SK-MEL-5 (cell line): Measurements from ENCODE around the gene FARP1. TPM values are rescaled to one million over a fixed set of nuclear protein-coding genes. Genes with fewer than 3 reads are reported as not detected.

Experiments
- DNase-seq: peaks from one replicate; pipeline ENCODE4 v3.0.0-alpha.2; 2016; ENCODE audit warnings: low read depth, low spot score
- in situ Hi-C: cut with HindIII; loops from 2 replicates; pipeline ENCODE4 v1.10.0; 2016; ENCODE audit warnings: low sequenced_read_pairs, high pct_unique_total_duplicates, low pct_unique_long_range_greater_than_20kb
- total RNA-seq: library from RNA; depleted of rRNA; stranded (reverse); fragments of >200 nt; shearing (Covaris generic); gene quantifications from 2 replicates; pipeline ENCODE4 v1.2.3, GENCODE V29; 2014

The FARP1 gene
- total RNA-seq, 1 experiment from 2014 or later: 39.8 TPM

GRCh38 chr13:98485561-98485960 lies 342.7 kb downstream of the FARP1 start:
- in situ Hi-C loops: no loop called here
- DNase-seq: no peak

DNA sequence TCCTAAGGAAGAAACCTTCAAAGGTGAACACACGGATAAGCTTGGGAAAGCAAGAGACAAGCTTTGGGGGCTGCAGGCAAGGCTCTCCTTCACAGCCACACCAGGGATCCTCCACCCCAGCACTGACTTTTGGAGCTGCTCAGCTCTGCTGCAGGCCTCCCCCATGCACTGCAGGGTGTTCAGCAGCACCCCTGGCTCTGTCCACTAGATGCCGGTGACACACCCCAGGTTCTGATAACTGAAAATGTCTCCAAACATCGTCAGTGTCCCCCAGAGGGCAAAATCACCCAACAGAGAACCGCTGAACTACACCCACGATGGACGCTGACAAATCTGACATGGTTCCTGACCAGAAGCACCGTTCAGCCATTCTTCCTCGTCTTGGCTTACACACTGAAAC lies 343.5 kb downstream of the FARP1 start:
- DNase-seq: no peak
- in situ Hi-C loops: no loop called here

DNA sequence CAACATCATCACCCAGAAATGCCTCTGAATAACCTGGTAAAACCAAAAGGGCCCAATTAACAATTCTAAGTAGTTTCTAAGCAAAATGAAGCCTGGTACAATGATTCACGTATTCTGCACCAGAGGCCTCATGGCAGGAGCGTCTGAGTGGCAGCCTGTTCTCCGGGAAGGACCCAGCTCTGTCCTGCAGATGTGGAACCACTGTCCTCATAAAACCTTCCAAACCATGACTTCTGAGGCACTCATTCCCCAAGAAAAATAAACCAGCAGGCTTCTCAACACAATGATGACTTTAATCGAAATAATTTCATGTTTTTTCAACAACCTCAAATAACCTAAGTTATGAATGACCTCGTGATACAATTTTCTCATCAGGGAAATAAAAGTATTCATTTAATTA lies 344.1 kb downstream of the FARP1 start:
- in situ Hi-C loops: no loop called here

DNA sequence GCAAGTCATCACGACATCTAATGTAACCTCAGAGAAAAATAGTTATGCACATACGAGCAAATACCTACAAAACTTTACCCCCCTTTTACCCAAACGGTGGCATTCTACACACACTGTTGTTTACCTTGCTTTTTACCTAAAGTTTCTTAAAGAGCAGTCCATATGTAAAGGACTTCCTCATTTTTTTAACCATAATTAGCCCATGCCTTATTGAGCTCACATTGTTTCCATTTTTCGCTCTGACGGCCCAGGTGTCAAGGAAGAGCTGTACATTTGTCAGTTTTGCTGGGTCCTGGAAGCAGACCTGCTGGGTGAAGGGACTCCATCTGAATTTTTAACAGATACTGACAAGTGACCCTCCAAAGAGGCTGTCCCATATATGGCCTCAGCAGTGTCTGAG lies 344.6 kb downstream of the FARP1 start:
- no peak for DNase-seq
- in situ Hi-C loops: no loop called here

More for the DNA sequence above, 344.1 kb downstream of the FARP1 start:
- no peak for DNase-seq

- in situ Hi-C loops: no loop called here
- DNase-seq: no peak
Observed at GRCh38 chr13:98488736-98489135, 345.8 kb downstream of the FARP1 start.

GRCh38 chr13:98489446-98490194 lies 346.7 kb downstream of the FARP1 start:
- in situ Hi-C loops: no loop called here

GRCh38 chr13:98490195-98490836 lies 347.4 kb downstream of the FARP1 start:
- in situ Hi-C loops: no loop called here

More at GRCh38 chr13:98489446-98490194, 346.7 kb downstream of the FARP1 start:
- no peak for DNase-seq

GRCh38 chr13:98490866-98491265 lies 348.0 kb downstream of the FARP1 start:
- no peak for DNase-seq
- in situ Hi-C loops: no loop called here

More at GRCh38 chr13:98490195-98490836, 347.4 kb downstream of the FARP1 start:
- DNase-seq: no peak

GRCh38 chr13:98492335-98493041 lies 349.6 kb downstream of the FARP1 start:
- in situ Hi-C loops: no loop called here
- no peak for DNase-seq

GRCh38 chr13:98493042-98493712 lies 350.3 kb downstream of the FARP1 start:
- in situ Hi-C loops: no loop called here
- DNase-seq: no peak

GRCh38 chr13:98494769-98495168 lies 351.9 kb downstream of the FARP1 start:
- no peak for DNase-seq
- in situ Hi-C loops: no loop called here

DNA sequence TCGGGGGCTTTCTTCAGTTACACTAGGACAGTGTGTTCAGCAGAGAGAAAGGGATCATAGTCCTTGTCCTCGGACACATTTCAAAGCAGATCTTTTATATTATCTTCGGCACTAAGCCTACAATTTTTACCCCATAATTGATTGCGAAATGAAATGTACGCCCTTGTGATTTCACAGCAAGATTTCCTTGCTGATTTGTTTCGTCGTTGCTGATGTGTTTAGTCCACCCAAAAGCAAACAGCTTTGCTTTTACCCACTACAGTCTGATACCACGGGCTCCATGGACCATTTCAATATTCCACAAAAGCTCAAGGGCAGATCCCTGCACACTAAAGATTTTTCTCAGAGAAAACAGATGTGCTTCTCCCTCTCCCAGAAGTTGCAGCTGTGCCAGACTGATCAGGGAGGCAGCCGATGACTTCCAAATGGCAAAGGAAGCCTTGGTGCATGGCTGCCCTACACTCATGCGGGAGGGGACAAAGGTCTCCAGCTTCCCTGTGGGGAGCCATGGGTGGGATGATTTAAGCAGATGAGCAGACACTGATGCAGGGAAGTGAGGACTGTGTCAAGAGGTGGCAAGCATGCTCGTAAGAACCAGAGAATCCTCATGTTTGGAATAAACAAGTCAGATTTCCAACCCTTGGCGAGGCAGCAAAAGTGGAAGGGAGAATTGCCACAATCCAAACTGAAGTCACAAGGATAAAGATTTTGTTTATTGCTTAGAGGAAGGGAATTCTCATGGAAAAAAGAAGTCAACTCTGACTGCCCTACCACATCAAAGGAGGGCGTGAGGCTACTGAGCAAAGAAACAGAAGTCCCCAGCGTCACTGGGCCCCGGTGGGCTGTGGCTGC lies 353.0 kb downstream of the FARP1 start:
- DNase-seq: no peak
- in situ Hi-C loops: no loop called here

GRCh38 chr13:98496479-98496791 lies 353.5 kb downstream of the FARP1 start:
- in situ Hi-C loops: no loop called here
- DNase-seq: no peak

DNA sequence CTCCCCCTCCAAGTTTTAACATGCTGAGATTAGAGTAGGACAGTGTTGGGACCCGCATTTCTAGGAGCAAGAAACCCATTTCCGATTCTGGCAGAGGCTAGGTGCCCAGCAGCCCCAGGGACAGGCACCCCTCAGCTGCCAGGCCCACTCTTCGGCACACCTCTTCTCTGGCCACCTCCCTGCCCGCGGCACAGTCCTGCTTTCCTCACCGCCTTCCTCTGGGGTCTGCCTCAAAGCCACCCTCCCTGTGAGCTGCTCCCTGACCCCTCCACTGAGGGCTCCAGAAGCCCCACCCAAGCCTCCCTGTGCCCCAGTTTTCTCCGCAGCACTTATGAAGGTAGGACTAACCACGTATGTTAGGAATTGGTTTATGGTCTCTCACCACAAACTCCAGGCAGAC lies 354.1 kb downstream of the FARP1 start:
- in situ Hi-C loops: no loop called here
- DNase-seq: no peak

DNA sequence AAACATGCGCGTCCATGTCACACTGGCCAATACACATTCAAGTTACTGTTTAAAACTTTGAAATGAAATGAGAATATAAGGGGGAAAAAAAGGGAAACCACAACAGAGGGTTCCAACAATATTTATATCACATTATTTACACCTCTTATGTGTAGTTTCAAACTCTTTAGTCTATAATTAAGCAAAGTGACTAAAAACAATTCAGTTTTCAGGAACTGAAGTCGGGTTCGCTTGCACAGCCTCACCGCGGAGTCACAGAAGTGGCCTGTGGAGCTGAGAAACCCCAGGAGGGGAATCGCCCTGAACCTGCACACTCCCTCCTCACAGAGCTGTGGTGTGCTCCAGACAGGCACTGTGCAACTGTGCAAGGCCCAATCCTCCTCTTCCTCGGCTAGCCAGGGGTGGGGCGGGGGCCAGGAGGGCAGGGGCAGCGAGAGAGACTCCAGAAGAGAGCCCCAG lies 358.1 kb downstream of the FARP1 start:
- DNase-seq: no peak
- in situ Hi-C loops: no loop called here

GRCh38 chr13:98503175-98504028 lies 360.5 kb downstream of the FARP1 start:
- DNase-seq: no peak
- in situ Hi-C loops: no loop called here

DNA sequence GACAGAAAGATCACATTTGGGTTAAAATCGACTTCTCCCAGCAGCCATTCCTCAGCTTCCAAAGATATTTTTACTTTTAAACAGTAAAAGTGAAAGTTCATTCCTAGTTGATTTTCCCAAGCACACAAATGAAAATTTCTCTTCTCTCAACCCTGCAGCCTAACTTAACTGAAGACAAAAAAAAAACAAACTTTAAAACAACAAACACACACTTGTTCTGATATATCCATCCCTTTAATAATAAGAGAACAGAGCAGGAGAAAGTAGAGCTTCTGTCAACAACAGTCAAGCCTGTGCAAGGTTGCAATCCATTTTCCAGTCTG lies 361.1 kb downstream of the FARP1 start:
- in situ Hi-C loops: no loop called here
- no peak for DNase-seq
